Hematopoietic multipotent progenitor cell (in vitro differentiated cells): Measurements from ENCODE around the gene MRPL52. TPM values are rescaled to one million over a fixed set of nuclear protein-coding genes. Genes with fewer than 3 reads are reported as not detected.
"Not testable (repeated sequence)": the region's sequence is repeated elsewhere in the genome, so short reads cannot be mapped to it uniquely, and the experiment has no call there.

ENCODE experiments used
- DNase-seq, 3 donors: peaks; one replicate each; pipeline ENCODE4 v3.0.0-alpha.2; 2011 to 2015; ENCODE audit warnings: low read depth in 2 of 3, low spot score in 2 of 3
- total RNA-seq: library from RNA; depleted of rRNA; stranded (reverse); fragments of >200 nt; gene quantifications from one replicate; pipeline ENCODE4 v1.2.3, GENCODE V29; 2012

Gene MRPL52
- total RNA-seq, 1 donor = 16.2 TPM

DNA sequence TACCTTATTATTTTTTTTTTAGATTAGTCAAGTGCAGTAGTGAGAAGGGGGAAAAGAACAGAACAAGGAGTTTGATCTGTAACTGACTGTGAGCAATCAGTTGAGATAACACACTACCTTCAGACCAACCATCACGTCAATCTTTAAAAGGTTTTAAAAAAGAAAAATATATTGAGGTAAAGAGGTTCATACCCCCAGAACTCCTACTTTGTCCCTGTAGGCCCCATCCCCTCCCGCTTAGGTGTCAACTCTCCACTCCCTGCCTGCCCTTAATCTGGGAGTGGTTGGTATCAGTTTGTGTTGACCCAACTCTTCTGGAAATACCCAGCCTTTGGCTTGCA is 22.9 kb downstream of the MRPL52 start:
- DNase-seq = no peak

DNA sequence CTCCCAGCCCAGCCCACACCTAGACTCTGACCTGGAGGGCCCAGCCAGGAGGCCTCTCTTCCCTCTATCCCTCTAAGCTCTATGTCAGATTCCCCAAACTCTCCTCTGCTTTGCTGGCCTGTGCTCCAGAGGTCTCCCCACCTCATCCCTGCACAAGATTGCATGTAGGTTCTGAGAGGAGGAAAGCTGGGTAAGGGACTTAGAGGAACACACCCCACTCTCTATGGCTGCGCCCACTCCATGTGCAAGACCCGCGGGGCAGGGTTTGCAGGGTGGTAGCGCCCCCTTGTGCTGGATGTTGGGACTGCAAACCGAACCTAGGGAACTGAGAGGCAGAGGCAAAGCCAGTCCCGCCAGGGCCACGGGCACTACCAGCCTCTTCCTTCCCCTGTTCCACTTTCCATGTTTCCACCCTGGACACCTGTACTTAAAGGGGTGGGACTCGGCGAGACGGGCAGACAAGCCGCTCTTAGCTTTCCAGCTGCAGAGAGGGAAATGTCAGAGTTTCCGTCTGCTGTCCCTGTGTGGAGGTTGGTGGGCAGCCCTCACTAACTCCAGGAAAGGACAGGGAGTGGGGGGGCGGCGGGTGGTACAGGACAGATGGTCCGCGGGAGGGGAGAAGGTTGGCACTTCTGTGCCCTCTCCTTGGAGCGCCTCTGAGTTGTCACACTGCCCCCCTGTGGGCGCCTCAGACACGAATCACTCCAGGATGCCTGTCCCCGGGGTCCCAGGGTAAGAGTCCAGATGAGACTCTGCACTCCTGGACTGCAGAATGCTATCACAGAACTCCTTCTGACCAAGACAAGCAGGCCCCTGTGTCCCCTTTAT is 23.5 kb downstream of the MRPL52 start:
- DNase-seq = peak; percentile 77 to 91 (median 78)

- not testable (repeated sequence) for DNase-seq
These were observed 24.6 kb downstream of the MRPL52 start for GRCh38 chr14:22854296-22854695.

DNA sequence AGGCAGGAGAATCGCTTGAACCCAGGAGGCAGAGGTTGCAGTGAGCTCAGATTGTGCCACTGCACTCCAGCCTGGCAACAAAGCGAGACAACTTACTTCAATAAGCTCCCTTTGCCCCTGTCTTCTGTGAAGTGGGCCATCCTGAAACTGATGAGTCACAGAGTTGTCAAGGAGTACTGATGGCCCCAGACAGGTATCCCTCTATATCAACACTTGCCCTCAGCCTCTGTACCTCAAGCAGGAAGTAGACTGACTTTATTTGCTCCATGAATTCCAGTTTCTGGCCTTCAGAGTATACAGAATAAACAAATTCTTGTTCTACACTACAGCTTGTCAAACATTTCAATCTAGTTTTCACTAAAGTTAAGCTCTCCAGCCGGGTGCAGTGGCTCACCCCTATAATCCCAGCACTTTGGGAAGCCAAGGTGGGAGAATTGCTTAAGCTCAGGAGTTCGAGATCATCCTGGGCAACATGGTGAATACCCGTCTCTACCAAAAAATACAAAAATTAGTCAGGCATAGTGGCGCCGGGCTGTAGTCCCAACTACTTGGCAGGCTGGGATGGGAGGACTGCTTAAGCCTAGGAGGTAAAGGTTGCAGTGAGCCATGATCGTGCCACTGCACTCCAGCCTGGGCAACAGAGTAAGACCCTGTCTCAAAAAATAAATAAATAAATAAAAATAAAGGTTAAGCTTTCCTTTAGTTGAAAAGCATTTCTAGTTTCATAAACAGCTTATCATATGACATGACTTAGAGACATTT is 25.5 kb downstream of the MRPL52 start:
- DNase-seq = no peak

- no peak for DNase-seq
These were observed 26.7 kb downstream of the MRPL52 start for GRCh38 chr14:22856428-22856827.

GRCh38 chr14:22860377-22860776 is 30.7 kb downstream of the MRPL52 start:
- not testable (repeated sequence) for DNase-seq

- no peak for DNase-seq
These were observed 32.0 kb downstream of the MRPL52 start for GRCh38 chr14:22861651-22862050.

- DNase-seq = no peak
These were observed 35.3 kb downstream of the MRPL52 start for GRCh38 chr14:22864979-22865378.

DNA sequence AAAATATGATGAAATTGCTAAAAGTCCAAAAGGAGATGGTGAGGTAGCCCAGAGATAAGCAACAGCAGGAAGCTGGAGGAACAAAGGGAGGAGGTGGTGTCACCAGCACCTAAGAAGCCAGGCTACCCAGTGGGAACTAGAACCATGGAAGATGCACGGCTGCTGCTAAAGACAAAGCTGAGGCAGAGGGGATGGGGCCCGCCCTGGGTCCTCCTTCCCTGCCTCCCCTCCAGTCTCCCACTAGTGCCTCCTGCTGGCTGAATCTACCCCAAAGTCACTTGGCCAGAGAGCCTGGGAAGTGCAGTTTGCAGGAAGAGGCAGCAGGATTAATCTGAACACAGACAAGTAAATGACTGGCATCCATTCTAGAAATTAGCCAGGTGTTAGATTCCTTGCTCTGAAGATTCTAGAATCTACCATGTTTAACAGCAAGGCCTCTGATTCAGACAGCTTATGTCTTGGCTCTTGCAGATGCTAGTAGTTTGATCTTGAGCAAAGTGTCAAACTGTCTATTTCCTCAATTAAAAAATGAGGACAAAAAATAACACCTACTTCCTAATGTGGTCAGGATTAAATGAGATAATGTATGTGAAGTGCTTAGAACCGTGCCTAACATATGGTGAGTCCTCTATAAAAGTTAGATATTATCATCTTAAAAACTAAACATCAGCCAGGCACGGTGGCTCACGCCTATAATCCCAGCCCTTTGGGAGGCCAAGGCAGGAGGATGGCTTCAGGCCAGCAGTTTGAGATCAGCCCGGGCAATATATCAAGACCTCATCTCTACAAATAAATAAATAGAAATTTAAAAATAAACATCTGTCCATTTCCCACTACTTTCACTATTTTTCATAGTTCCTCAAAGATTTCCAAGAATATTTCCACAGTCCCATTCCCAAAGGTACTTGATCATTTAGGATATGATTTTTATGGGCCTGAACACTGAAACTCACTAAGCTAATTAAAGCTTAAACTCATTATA is 36.0 kb downstream of the MRPL52 start:
- DNase-seq = no peak

DNA sequence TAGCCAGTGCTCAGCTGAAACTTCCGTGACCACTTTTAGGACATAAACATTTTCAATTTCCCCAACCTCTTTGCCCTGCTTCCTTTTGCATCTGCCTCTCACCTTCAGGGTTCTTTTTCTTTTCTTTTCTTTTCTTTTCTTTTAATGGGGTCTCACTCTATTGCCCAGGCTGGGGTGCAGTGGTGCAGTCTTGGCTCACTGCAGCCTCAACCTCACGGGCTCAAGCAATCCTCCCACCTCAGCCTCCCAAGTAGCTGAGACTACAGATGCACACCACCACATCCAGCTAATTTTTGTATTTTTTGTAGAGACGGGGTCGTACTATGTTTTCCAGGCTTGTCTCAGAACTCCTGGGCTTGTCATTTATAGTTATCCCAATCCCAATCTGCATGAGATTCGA is 37.2 kb downstream of the MRPL52 start:
- no peak for DNase-seq

DNA sequence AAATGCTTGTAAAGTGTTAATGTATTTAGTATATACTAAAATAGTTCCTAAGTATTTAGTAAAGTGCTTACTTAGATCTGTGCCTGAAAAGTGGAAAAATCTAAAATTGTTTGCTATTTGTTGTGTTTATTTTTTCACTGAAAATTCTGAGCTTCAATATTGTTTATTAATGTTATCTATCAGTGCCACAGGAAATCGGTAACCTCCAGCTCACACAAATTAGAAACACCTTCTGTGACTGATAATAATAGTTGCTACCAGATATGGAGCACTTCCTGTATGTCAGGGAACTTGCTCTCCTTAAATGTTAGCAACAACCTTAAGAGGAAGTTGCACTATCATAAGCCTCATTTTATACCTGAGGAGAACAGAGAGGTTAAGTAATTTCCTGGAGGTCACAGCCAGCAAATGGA is 41.1 kb downstream of the MRPL52 start:
- peak in 1 of 3 donors; percentile 15 for DNase-seq

DNA sequence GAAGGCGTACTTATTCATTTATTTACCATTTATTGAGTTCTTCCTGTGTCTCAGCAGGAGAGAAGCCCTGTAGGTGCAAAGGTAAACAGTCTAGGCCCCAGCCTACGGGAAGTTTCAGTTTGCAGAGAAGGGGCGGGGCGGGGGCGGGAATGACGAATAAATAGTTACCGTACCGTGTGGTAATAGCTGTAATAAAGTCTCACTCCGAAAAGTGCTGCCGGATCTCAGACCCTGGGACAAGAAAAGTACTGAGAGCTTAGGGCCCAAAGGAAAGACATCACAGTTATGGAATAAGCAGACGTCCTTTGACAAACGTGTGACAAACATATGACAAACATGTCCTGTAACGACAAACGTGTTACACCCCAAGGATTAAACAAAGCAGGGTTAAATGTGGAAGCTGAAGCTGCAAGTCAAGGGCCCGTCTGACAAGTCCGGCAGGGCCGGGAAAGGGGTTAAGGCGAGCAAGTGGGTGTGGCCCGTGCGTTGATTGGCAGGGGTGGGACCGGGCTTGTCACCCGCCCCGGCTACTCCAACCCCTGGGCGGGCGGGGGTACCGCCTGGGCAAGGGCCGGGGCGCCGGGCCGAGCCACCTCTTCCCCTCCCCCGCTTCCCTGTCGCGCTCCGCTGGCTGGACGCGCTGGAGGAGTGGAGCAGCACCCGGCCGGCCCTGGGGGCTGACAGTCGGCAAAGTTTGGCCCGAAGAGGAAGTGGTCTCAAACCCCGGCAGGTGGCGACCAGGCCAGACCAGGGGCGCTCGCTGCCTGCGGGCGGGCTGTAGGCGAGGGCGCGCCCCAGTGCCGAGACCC is 41.7 kb downstream of the MRPL52 start, which contains the start of gene LRP10:
LRP10 (plus strand) TSS at position 517 of the 809 bp plus-strand sequence. CDS start 564 bp downstream, outside the sequence.
- DNase-seq = peak; percentile 54 to 77 (median 73)

DNA sequence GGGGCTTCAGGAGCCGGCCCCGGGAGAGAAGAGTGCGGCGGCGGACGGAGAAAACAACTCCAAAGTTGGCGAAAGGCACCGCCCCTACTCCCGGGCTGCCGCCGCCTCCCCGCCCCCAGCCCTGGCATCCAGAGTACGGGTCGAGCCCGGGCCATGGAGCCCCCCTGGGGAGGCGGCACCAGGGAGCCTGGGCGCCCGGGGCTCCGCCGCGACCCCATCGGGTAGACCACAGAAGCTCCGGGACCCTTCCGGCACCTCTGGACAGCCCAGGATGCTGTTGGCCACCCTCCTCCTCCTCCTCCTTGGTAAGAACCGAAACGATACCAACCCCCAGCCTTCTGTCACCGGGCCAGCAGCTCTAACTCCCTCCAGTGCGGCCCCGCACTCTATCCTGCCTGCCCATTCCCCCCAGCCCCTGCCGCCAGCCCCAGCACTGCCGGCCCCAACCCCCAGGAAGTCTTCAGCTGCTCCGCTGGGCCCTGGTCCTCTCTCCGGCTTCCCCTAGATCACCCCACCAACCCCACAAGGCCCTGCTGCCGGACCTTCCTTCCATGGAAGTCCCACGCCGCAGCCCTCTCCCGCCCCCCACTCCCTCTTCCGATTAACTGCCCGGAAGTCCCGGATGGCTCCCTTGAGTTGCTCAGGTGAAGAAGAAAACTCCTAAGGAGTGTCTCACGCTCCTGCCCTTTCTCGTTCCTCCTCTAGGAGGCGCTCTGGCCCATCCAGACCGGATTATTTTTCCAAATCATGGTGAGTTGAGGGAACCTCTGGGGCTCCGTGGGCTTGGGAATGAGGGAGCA is 42.5 kb downstream of the MRPL52 start:
- DNase-seq = peak in 1 of 3 donors; percentile 72

- DNase-seq = no peak
These were observed 43.3 kb downstream of the MRPL52 start for GRCh38 chr14:22872833-22873520.

DNA sequence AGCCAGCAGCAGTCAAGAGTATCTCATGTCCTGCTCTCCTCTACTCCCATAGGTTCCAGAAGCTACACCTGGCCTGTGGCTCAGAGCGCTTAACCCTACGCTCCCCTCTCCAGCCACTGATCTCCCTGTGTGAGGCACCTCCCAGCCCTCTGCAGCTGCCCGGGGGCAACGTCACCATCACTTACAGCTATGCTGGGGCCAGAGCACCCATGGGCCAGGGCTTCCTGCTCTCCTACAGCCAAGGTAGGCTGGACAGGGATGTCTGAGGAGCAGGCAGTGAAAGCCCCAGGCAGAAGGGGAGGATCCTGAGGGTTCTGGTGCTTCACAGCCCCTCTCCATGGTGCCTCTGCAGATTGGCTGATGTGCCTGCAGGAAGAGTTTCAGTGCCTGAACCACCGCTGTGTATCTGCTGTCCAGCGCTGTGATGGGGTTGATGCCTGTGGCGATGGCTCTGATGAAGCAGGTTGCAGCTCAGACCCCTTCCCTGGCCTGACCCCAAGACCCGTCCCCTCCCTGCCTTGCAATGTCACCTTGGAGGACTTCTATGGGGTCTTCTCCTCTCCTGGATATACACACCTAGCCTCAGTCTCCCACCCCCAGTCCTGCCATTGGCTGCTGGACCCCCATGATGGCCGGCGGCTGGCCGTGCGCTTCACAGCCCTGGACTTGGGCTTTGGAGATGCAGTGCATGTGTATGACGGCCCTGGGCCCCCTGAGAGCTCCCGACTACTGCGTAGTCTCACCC is 45.5 kb downstream of the MRPL52 start:
- no peak for DNase-seq

GRCh38 chr14:22875748-22876319 is 46.1 kb downstream of the MRPL52 start:
- DNase-seq = no peak

DNA sequence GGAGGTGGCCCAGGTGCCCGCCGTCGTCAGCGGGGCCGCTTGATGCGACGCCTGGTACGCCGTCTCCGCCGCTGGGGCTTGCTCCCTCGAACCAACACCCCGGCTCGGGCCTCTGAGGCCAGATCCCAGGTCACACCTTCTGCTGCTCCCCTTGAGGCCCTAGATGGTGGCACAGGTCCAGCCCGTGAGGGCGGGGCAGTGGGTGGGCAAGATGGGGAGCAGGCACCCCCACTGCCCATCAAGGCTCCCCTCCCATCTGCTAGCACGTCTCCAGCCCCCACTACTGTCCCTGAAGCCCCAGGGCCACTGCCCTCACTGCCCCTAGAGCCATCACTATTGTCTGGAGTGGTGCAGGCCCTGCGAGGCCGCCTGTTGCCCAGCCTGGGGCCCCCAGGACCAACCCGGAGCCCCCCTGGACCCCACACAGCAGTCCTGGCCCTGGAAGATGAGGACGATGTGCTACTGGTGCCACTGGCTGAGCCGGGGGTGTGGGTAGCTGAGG is 47.4 kb downstream of the MRPL52 start:
- DNase-seq = no peak
